Effector CD8-positive, alpha-beta T cell (primary cell): ENCODE data around the gene ADAMTS8.

ENCODE experiments used
- DNase-seq: peaks from one replicate; lab custom pipeline; 2025; lab: John Stamatoyannopoulos, UW

Gene ADAMTS8

GRCh38 chr11:130462101-130462885, 33.9 kb upstream of the ADAMTS8 start:
- no peak for DNase-seq

GRCh38 chr11:130459521-130459920, 31.1 kb upstream of the ADAMTS8 start:
- no peak for DNase-seq

DNA sequence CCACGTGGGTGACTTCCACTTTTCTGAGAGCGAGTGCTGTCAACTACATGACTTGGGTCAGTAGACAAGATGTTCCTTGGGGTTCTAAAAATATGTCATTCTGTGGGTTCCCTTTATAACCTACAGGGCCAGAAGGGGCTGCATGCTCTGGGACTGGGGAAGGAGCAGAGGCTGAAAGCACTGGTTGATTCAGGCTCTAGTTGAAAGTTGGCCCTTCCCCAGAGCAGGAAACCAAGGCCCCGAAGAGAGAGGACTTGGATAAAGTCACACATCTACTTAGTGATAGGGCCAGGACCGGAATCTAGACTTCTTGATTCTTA, 30.0 kb upstream of the ADAMTS8 start:
- no peak for DNase-seq

GRCh38 chr11:130457623-130458409, 29.4 kb upstream of the ADAMTS8 start:
- DNase-seq = no peak

DNA sequence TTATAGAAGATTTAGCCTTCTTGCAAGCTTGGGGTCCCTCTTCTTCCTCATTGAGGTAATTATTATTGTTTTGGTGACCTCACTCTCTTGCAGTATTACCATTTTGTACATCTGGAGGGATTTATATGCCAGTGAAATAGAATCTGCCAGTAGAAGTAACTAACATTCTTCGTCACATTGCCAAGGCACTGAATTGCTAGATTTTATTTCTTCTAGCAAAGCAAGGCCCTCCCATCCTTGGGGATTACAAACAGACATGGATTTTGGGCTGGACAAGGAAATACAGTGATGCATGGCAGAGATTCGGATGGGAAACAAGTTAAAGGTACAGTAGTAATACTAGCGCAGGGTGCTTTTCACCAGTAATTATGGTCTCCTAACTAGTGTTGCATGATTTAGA, 27.9 kb upstream of the ADAMTS8 start:
- DNase-seq = no peak

GRCh38 chr11:130455483-130456127, 27.2 kb upstream of the ADAMTS8 start:
- DNase-seq = no peak

DNA sequence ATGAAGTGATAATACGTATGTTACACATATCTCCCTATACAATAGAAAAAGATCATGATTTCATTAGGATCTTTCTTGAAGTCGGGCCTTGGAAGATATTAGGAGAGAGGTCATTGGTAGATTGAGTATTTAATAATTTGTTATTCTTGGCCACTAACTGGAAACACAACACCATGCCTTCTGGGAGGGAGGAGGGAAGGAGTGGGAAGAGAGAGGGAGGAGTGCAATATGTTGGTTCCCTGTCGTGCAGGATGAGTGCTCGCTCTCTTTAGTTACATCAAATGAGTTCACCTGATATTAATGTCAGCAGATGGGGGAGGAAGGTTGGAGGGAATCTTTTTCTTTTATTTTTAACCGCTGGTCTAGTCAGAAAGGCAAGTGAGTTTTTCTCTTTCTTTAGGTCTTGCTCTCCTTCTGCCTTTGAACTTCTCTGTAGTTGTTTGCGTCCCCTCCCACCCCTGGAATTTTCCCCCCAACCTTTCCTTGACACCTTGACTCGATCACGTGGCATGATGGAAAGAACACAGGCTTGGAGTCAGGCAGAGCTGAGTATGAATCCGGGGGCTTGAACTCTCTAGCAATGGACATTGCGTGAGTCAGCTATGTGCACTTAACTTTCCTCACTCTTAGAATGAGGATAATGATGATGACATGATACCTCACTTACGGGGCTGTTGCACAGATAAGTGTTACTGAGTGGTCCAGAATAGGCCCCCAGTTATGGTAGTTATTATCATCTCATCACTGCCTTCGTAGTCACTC, 26.3 kb upstream of the ADAMTS8 start:
- no peak for DNase-seq

- no peak for DNase-seq
Measured at GRCh38 chr11:130452940-130453339, 24.5 kb upstream of the ADAMTS8 start.

GRCh38 chr11:130452176-130452575, 23.8 kb upstream of the ADAMTS8 start:
- DNase-seq = no peak

GRCh38 chr11:130451231-130452019, 23.0 kb upstream of the ADAMTS8 start:
- no peak for DNase-seq

DNA sequence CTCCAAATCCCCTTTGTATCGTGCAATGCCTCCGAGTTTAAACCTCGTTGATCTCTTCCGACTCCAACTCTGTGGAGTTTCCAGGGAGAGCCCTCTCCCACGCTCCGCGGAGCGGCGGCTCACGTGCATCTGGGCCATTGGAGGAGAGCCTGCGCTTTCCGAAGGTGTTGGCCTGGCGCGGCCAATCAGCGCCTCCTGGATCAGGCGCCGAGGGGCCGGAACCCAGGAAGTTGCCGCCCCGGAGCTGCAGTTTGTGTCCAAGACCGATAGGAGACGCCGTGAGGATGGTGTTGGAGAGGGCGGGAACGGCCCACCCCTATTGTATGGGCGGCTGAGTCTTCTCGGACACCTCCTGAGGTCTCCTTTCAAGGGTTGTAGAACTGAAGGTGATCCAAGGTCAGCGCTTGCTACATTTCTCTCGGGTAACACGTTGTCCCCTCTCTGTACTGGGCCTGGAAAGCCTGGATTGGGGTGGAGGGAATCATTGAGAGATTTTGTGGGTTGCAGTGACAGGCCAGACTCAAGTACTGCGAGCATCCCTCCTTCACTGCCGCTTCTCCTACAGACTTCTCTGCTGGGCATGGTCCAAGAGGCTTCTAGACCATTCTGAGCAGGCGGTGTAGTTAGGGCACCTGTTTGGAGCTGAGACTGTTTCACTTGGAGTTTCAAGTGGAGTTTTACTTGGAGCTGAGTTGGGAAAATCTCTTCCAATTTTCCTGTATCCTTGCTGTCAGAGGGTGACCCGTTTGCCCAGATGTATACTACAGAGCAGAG, 21.8 kb upstream of the ADAMTS8 start:
- DNase-seq = no peak

GRCh38 chr11:130449310-130449990, 21.0 kb upstream of the ADAMTS8 start:
- no peak for DNase-seq

- no peak for DNase-seq
Measured at GRCh38 chr11:130448416-130449309, 20.3 kb upstream of the ADAMTS8 start, which contains the start of gene ADAMTS15. ADAMTS15 (plus strand) TSS chr11:130448645; CDS start chr11:130448974, 329 bp downstream.

DNA sequence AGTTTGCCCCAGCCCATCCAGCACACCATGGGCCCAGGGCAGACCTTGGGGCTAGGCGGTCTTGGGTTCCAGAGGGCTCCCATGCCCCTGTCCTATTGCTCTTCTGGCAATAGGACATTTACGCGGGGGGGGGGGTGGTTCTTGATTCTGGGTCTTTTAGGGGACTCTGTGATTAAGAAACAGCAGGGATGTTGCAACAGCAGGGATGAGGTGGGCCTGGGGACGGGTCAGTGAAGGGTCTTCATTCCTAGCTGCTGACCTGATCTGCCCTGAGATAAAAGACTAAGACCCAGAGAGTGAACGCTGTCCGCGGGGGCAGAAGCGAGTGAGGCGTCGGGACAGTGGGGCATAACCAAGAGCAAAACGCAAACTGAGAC, 19.6 kb upstream of the ADAMTS8 start:
- no peak for DNase-seq

GRCh38 chr11:130445788-130446187, 17.4 kb upstream of the ADAMTS8 start:
- no peak for DNase-seq

DNA sequence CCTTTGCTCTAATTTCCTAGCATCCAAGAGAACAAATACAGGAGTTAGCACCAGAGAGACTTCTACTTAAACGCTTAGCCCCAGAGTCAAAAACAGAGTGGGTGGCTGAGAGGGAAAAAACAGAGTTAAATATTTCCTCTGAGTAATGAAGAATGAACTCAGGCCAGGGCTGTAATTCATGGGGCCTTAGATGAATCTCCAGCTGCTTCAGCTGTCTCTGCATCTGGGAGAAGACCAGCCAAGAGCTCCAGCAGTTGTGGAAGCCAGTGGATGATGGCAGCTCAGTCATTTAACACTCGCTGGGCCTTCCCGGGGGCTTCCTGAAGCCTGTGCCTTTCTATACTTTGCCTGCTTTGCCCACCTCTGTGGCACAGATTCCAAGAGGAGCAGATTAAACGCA, 14.3 kb upstream of the ADAMTS8 start:
- no peak for DNase-seq

GRCh38 chr11:130441719-130442118, 13.3 kb upstream of the ADAMTS8 start:
- no peak for DNase-seq

DNA sequence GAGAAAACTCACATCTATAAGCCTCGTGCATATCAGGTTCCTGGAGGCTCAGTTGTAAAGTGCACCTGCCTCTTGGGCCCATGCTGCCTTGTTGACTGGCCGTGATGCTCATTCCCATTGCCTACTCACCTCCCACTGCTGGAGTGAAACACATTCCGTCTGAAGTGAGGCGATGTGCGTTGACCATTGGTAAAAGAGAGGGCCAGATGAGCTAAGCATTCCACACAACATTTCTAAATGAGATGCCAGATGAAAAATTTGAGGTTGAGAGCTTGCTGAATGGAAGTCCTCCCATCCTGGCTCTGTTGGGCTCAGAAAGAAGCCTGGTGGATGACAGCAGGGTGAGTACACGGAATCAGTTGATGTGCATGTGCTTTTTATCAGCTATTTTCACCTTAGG, 11.5 kb upstream of the ADAMTS8 start:
- DNase-seq = no peak

- DNase-seq = no peak
Measured at GRCh38 chr11:130439160-130439519, 10.7 kb upstream of the ADAMTS8 start.
